ENCODE results near the gene AVPR2.

Gene AVPR2

GRCh38 chrX:153878969-153879653 lies 25.4 kb upstream of the AVPR2 start:
- no peak for ATAC-seq
- TF ChIP-seq POU6F1 (CRISPR knock-in tag; IDR thresholded peaks at IDR 0.05; ENCODE audit: borderline replicate concordance, low read depth) = no peak
- TF ChIP-seq CSDC2 (CRISPR knock-in tag; IDR thresholded peaks at IDR 0.05) = no peak
- no peak for TF ChIP-seq ESRRG (CRISPR knock-in tag; IDR thresholded peaks at IDR 0.05)
- no peak for TF ChIP-seq ZNF70 (CRISPR knock-in tag; IDR thresholded peaks at IDR 0.05)
- no peak for TF ChIP-seq CREB5 (CRISPR knock-in tag; IDR thresholded peaks at IDR 0.05; ENCODE audit: low read depth)
- TF ChIP-seq TSHZ2 (CRISPR knock-in tag; IDR thresholded peaks at IDR 0.05) = no peak
- TF ChIP-seq TOX (CRISPR knock-in tag; IDR thresholded peaks at IDR 0.05; ENCODE audit: borderline replicate concordance) = no peak
- no peak for TF ChIP-seq ARNTL (CRISPR knock-in tag; IDR thresholded peaks at IDR 0.05; ENCODE audit: borderline replicate concordance, low read depth)
- TF ChIP-seq BACH2 (CRISPR knock-in tag; IDR thresholded peaks at IDR 0.05; ENCODE audit: borderline replicate concordance) = no peak
- no peak for TF ChIP-seq ISL1 (CRISPR knock-in tag; IDR thresholded peaks at IDR 0.05)
- no peak for TF ChIP-seq PATZ1 (CRISPR knock-in tag; IDR thresholded peaks at IDR 0.05; ENCODE audit: borderline replicate concordance)
- no peak for TF ChIP-seq ZNF8 (CRISPR knock-in tag; IDR thresholded peaks at IDR 0.05)
- no peak for TF ChIP-seq OSR1 (CRISPR knock-in tag; IDR thresholded peaks at IDR 0.05)
- no peak for TF ChIP-seq ZNF565 (CRISPR knock-in tag; conservative IDR thresholded peaks at IDR 0.05; ENCODE audit: low read depth)

- ATAC-seq = no peak
- TF ChIP-seq SNAI2 (CRISPR knock-in tag; IDR thresholded peaks at IDR 0.05) (no peak), BACH2 (CRISPR knock-in tag; IDR thresholded peaks at IDR 0.05; ENCODE audit: borderline replicate concordance) (no peak), TSHZ2 (CRISPR knock-in tag; IDR thresholded peaks at IDR 0.05) (no peak), CSRNP3 (CRISPR knock-in tag; IDR thresholded peaks at IDR 0.05) (no peak), ZNF70 (CRISPR knock-in tag; IDR thresholded peaks at IDR 0.05) (no peak), ESRRG (CRISPR knock-in tag; IDR thresholded peaks at IDR 0.05) (no peak), RARB (CRISPR knock-in tag; IDR thresholded peaks at IDR 0.05) (no peak), CREB5 (CRISPR knock-in tag; IDR thresholded peaks at IDR 0.05; ENCODE audit: low read depth) (no peak), TOX (CRISPR knock-in tag; IDR thresholded peaks at IDR 0.05; ENCODE audit: borderline replicate concordance) (no peak), ZNF565 (CRISPR knock-in tag; conservative IDR thresholded peaks at IDR 0.05; ENCODE audit: low read depth) (no peak), ZFP3 (CRISPR knock-in tag; IDR thresholded peaks at IDR 0.05) (no peak), TCF4 (CRISPR knock-in tag; IDR thresholded peaks at IDR 0.05; ENCODE audit: borderline replicate concordance) (no peak), ZC3H10 (CRISPR knock-in tag; IDR thresholded peaks at IDR 0.05) (no peak), ISL1 (CRISPR knock-in tag; IDR thresholded peaks at IDR 0.05) (no peak), POU6F1 (CRISPR knock-in tag; IDR thresholded peaks at IDR 0.05; ENCODE audit: borderline replicate concordance, low read depth) (no peak), ZNF8 (CRISPR knock-in tag; IDR thresholded peaks at IDR 0.05) (no peak), CSDC2 (CRISPR knock-in tag; IDR thresholded peaks at IDR 0.05) (no peak)
Measured at GRCh38 chrX:153879741-153880439, 24.6 kb upstream of the AVPR2 start.
